ENCODE results near the gene GEMIN4.

Gene GEMIN4

GRCh38 chr17:743139-743538, 8.9 kb downstream of the GEMIN4 start:
- Mint-ChIP-seq H3K27ac (peak overlapping the region; percentile 70), H3K4me3 (no peak overlapping the region), H3K27me3 (no peaks in the 10 kb centered on the region), H3K36me3 (peaks cover 60 to 73% of the 10 kb centered on the region in 2 donors), H3K4me1 (peaks cover 27 to 37% of the 10 kb centered on the region in 2 donors), H3K9me3 (no peaks in the 10 kb centered on the region)
- no peak for ATAC-seq (replicated peaks)
- DNase-seq = no peak

- H3K4me3 Mint-ChIP-seq = no peak overlapping the region
- H3K36me3 Mint-ChIP-seq = peaks cover 53 to 66% of the 10 kb centered on the region in 2 donors
- H3K4me1 Mint-ChIP-seq = peaks cover 27 to 33% of the 10 kb centered on the region in 2 donors
- ATAC-seq (replicated peaks) (no peak), DNase-seq (no peak)
- no peaks in the 10 kb centered on the region for H3K9me3 Mint-ChIP-seq
- H3K27ac Mint-ChIP-seq = no peak overlapping the region
- no peaks in the 10 kb centered on the region for H3K27me3 Mint-ChIP-seq
These were observed 9.8 kb downstream of the GEMIN4 start for GRCh38 chr17:742147-742793.

- Mint-ChIP-seq H3K4me3 (peak overlapping the region; percentile 63 to 82), H3K4me1 (peaks cover 25 to 33% of the 10 kb centered on the region in 2 donors), H3K9me3 (no peaks in the 10 kb centered on the region), H3K27ac (peak overlapping the region; percentile 96), H3K27me3 (no peaks in the 10 kb centered on the region), H3K36me3 (peaks cover 45 to 59% of the 10 kb centered on the region in 2 donors)
- peak; percentile 88 for DNase-seq
- peak; percentile 97 for ATAC-seq (replicated peaks)
These were observed 11.6 kb downstream of the GEMIN4 start for GRCh38 chr17:740240-741017.

GRCh38 chr17:737561-738113, 14.4 kb downstream of the GEMIN4 start:
- ATAC-seq (replicated peaks) = no peak
- no peaks in the 10 kb centered on the region for H3K9me3 Mint-ChIP-seq
- no peak for DNase-seq

GRCh38 chr17:733743-734142, 18.3 kb downstream of the GEMIN4 start:
- H3K9me3 Mint-ChIP-seq = no peaks in the 10 kb centered on the region
- H3K4me1 Mint-ChIP-seq = peaks cover 13 to 25% of the 10 kb centered on the region in 2 donors
- no peak overlapping the region for H3K27ac Mint-ChIP-seq
- H3K36me3 Mint-ChIP-seq = peaks cover 12 to 20% of the 10 kb centered on the region in 2 donors
- DNase-seq (no peak), ATAC-seq (replicated peaks) (no peak)
- H3K4me3 Mint-ChIP-seq = peak overlapping the region; percentile 90 to 94
- peaks cover 0 to 26% of the 10 kb centered on the region in 2 donors for H3K27me3 Mint-ChIP-seq

More at GRCh38 chr17:737561-738113, 14.4 kb downstream of the GEMIN4 start:
- Mint-ChIP-seq H3K27ac (no peak overlapping the region), H3K36me3 (peaks cover 30 to 42% of the 10 kb centered on the region in 2 donors), H3K27me3 (peaks cover 0 to 9% of the 10 kb centered on the region in 2 donors), H3K4me1 (peaks cover 30 to 49% of the 10 kb centered on the region in 2 donors), H3K4me3 (no peak overlapping the region)

- peak; percentile 61 to 64 for ATAC-seq (replicated peaks)
- peak overlapping the region; percentile 90 to 94 for H3K4me3 Mint-ChIP-seq
- H3K9me3 Mint-ChIP-seq = no peaks in the 10 kb centered on the region
- peak overlapping the region; percentile 96 for H3K27ac Mint-ChIP-seq
- H3K4me1 Mint-ChIP-seq = peaks cover 10 to 25% of the 10 kb centered on the region in 2 donors
- H3K36me3 Mint-ChIP-seq = peaks cover 6 to 13% of the 10 kb centered on the region in 2 donors
- H3K27me3 Mint-ChIP-seq = peaks cover 0 to 27% of the 10 kb centered on the region in 2 donors
- no peak for DNase-seq
These were observed 19.0 kb downstream of the GEMIN4 start for GRCh38 chr17:732902-733720.

- DNase-seq (peak; percentile 34), ATAC-seq (replicated peaks) (peak; percentile 73 to 74)
- H3K36me3 Mint-ChIP-seq = peaks cover 6 to 13% of the 10 kb centered on the region in 2 donors
- peaks cover 0 to 31% of the 10 kb centered on the region in 2 donors for H3K27me3 Mint-ChIP-seq
- peak within 1 kb of the TSS; percentile 90 to 94 for H3K4me3 Mint-ChIP-seq
- H3K9me3 Mint-ChIP-seq = no peaks in the 10 kb centered on the region
- H3K27ac Mint-ChIP-seq = peak within 1 kb of the TSS; percentile 96
- H3K4me1 Mint-ChIP-seq = peaks cover 10 to 25% of the 10 kb centered on the region in 2 donors
These were observed 19.8 kb downstream of the GEMIN4 start, which contains the start of gene TLCD3A for GRCh38 chr17:732067-732901. Gene TLCD3A, plus strand, starts transcription at chr17:732596. Its CDS starts 52 bp downstream, at chr17:732648.

GRCh38 chr17:731644-732066, 20.4 kb downstream of the GEMIN4 start:
- peak overlapping the region; percentile 80 for H3K27ac Mint-ChIP-seq
- DNase-seq = no peak
- peaks cover 10 to 25% of the 10 kb centered on the region in 2 donors for H3K4me1 Mint-ChIP-seq
- peak overlapping the region; percentile 74 to 77 for H3K4me3 Mint-ChIP-seq
- peaks cover 6 to 13% of the 10 kb centered on the region in 2 donors for H3K36me3 Mint-ChIP-seq
- ATAC-seq (replicated peaks) = peak; percentile 35 to 43
- peaks cover 0 to 37% of the 10 kb centered on the region in 2 donors for H3K27me3 Mint-ChIP-seq
- no peaks in the 10 kb centered on the region for H3K9me3 Mint-ChIP-seq

- Mint-ChIP-seq H3K36me3 (peaks cover 1 to 9% of the 10 kb centered on the region in 2 donors), H3K27me3 (peaks cover 3 to 33% of the 10 kb centered on the region in 2 donors), H3K9me3 (no peaks in the 10 kb centered on the region), H3K4me1 (peaks cover 9 to 20% of the 10 kb centered on the region in 2 donors), H3K4me3 (no peak overlapping the region), H3K27ac (no peak overlapping the region)
- no peak for DNase-seq
- no peak for ATAC-seq (replicated peaks)
These were observed 23.2 kb downstream of the GEMIN4 start for GRCh38 chr17:728911-729310.

GRCh38 chr17:726271-726919, 25.7 kb downstream of the GEMIN4 start:
- Mint-ChIP-seq H3K9me3 (no peaks in the 10 kb centered on the region), H3K4me3 (no peak overlapping the region), H3K27ac (no peak overlapping the region), H3K27me3 (peaks cover 3 to 23% of the 10 kb centered on the region in 2 donors), H3K36me3 (no peaks in the 10 kb centered on the region), H3K4me1 (peaks cover 0 to 3% of the 10 kb centered on the region in 2 donors)
- no peak for DNase-seq
- ATAC-seq (replicated peaks) = no peak

- no peaks in the 10 kb centered on the region for H3K9me3 Mint-ChIP-seq
- no peaks in the 10 kb centered on the region for H3K4me1 Mint-ChIP-seq
- no peak overlapping the region for H3K27ac Mint-ChIP-seq
- ATAC-seq (replicated peaks) = no peak
- peaks cover 3 to 18% of the 10 kb centered on the region in 2 donors for H3K27me3 Mint-ChIP-seq
- H3K36me3 Mint-ChIP-seq = no peaks in the 10 kb centered on the region
- H3K4me3 Mint-ChIP-seq = no peak overlapping the region
- no peak for DNase-seq
These were observed 26.3 kb downstream of the GEMIN4 start for GRCh38 chr17:725746-726145.

GRCh38 chr17:725084-725483, 27.0 kb downstream of the GEMIN4 start:
- DNase-seq (no peak), ATAC-seq (replicated peaks) (no peak)
- Mint-ChIP-seq H3K36me3 (no peaks in the 10 kb centered on the region), H3K27ac (no peak overlapping the region), H3K4me1 (peaks cover 0 to 4% of the 10 kb centered on the region in 2 donors), H3K27me3 (peaks cover 3 to 12% of the 10 kb centered on the region in 2 donors), H3K9me3 (no peaks in the 10 kb centered on the region), H3K4me3 (no peak overlapping the region)
